Natural killer cell treated with Interleukin-12 subunit alpha and Interleukin-12 subunit beta and Interleukin-15 and Interleukin-18, amount 100 ng/mL, for 72 hours (primary cell): ENCODE results near the gene EFL1. TPM values are rescaled to one million over a fixed set of nuclear protein-coding genes. Genes with fewer than 3 reads are reported as not detected.

Source experiments
- ATAC-seq, 2 donors: fragments of 150-1000 bp; cut with Tn5 transposase in 1 of 2; sonication (Bioruptor Pico), chemical (Tn5 transposase) in 1 of 2; 2 replicates each; pipeline ENCODE4 v1.10.0; 2021
- DNase-seq: peaks from one replicate; pipeline ENCODE4 v3.0.0; 2022; ENCODE audit warnings: low spot score
- H3K27ac Mint-ChIP-seq, 2 donors: 1 replicate in 1 of 2; 2 replicates in 1 of 2; pipeline ENCODE4 v1.8.0; 2022; ENCODE audit warnings: mixed read lengths in 2 of 2, mild to moderate bottlenecking in 1 of 2, moderate library complexity in 1 of 2
- H3K27me3 Mint-ChIP-seq, 2 donors: 1 replicate in 1 of 2; 2 replicates in 1 of 2; pipeline ENCODE4 v1.8.0; 2022; ENCODE audit warnings: mixed read lengths in 2 of 2
- H3K36me3 Mint-ChIP-seq: one replicate; pipeline ENCODE4 v1.8.0; 2022; ENCODE audit warnings: mixed read lengths
- H3K4me1 Mint-ChIP-seq, 2 donors: 1 replicate in 1 of 2; 2 replicates in 1 of 2; pipeline ENCODE4 v1.8.0; 2022; ENCODE audit warnings: low read depth in 2 of 2, mixed read lengths in 2 of 2, mild to moderate bottlenecking in 1 of 2
- H3K4me3 Mint-ChIP-seq: one replicate; pipeline ENCODE4 v1.8.0; 2022; ENCODE audit warnings: mixed read lengths
- H3K9me3 Mint-ChIP-seq: 2 replicates; pipeline ENCODE4 v1.8.0; 2022; ENCODE audit warnings: mixed read lengths
- total RNA-seq, 2 donors: library from RNA; stranded (reverse); gene quantifications; one replicate each; pipeline ENCODE4 v1.2.3, GENCODE V29; 2022

Gene EFL1
- total RNA-seq, 2 donors from 2014 or later, result 23.4 to 35.6 TPM

- Mint-ChIP-seq H3K27ac (no peak overlapping the region), H3K36me3 (peaks cover 10% of the 10 kb centered on the region), H3K27me3 (no peaks in the 10 kb centered on the region), H3K9me3 (no peaks in the 10 kb centered on the region), H3K4me1 (no peaks in the 10 kb centered on the region), H3K4me3 (no peak overlapping the region)
- DNase-seq, result no peak
- ATAC-seq, result no peak
These were observed 116.0 kb downstream of the EFL1 start for GRCh38 chr15:82146576-82146975.

GRCh38 chr15:82143390-82144385 is 118.8 kb downstream of the EFL1 start:
- H3K4me3 Mint-ChIP-seq, result no peak overlapping the region
- DNase-seq, result no peak
- peaks cover 6% of the 10 kb centered on the region for H3K36me3 Mint-ChIP-seq
- H3K9me3 Mint-ChIP-seq, result no peaks in the 10 kb centered on the region
- H3K4me1 Mint-ChIP-seq, result peaks cover 5 to 6% of the 10 kb centered on the region in 2 donors
- no peak for ATAC-seq
- H3K27ac Mint-ChIP-seq, result no peak overlapping the region
- H3K27me3 Mint-ChIP-seq, result no peaks in the 10 kb centered on the region

- DNase-seq, result no peak
- Mint-ChIP-seq H3K27me3 (no peaks in the 10 kb centered on the region), H3K4me1 (peaks cover 5 to 6% of the 10 kb centered on the region in 2 donors), H3K36me3 (peaks cover 5% of the 10 kb centered on the region), H3K4me3 (no peak overlapping the region), H3K9me3 (no peaks in the 10 kb centered on the region), H3K27ac (peak overlapping the region in 1 of 2 donors; percentile 8)
- no peak for ATAC-seq
These were observed 121.6 kb downstream of the EFL1 start for GRCh38 chr15:82140886-82141285.

GRCh38 chr15:82139823-82140268 is 122.7 kb downstream of the EFL1 start:
- DNase-seq, result no peak
- Mint-ChIP-seq H3K27me3 (no peaks in the 10 kb centered on the region), H3K4me3 (no peak overlapping the region), H3K4me1 (peaks cover 5 to 6% of the 10 kb centered on the region in 2 donors), H3K27ac (peak overlapping the region in 1 of 2 donors; percentile 8), H3K9me3 (no peaks in the 10 kb centered on the region), H3K36me3 (peaks cover 5% of the 10 kb centered on the region)
- ATAC-seq, result no peak

- Mint-ChIP-seq H3K27me3 (no peaks in the 10 kb centered on the region), H3K4me1 (peaks cover 5 to 6% of the 10 kb centered on the region in 2 donors), H3K27ac (no peak overlapping the region), H3K9me3 (no peaks in the 10 kb centered on the region), H3K36me3 (peaks cover 5% of the 10 kb centered on the region), H3K4me3 (no peak overlapping the region)
- ATAC-seq, result no peak
- no peak for DNase-seq
These were observed 124.2 kb downstream of the EFL1 start for GRCh38 chr15:82138306-82138705.

GRCh38 chr15:82137261-82137660 is 125.3 kb downstream of the EFL1 start:
- Mint-ChIP-seq H3K27me3 (no peaks in the 10 kb centered on the region), H3K27ac (no peak overlapping the region)
- ATAC-seq, result no peak

GRCh38 chr15:82136120-82136519 is 126.4 kb downstream of the EFL1 start:
- H3K36me3 Mint-ChIP-seq, result peaks cover 10% of the 10 kb centered on the region
- H3K27me3 Mint-ChIP-seq, result no peaks in the 10 kb centered on the region
- peaks cover 5 to 6% of the 10 kb centered on the region in 2 donors for H3K4me1 Mint-ChIP-seq
- H3K27ac Mint-ChIP-seq, result no peak overlapping the region
- ATAC-seq, result no peak
- no peak for DNase-seq
- no peaks in the 10 kb centered on the region for H3K9me3 Mint-ChIP-seq
- H3K4me3 Mint-ChIP-seq, result no peak overlapping the region

More at GRCh38 chr15:82137261-82137660, 125.3 kb downstream of the EFL1 start:
- Mint-ChIP-seq H3K4me1 (peaks cover 5 to 6% of the 10 kb centered on the region in 2 donors), H3K4me3 (no peak overlapping the region), H3K9me3 (no peaks in the 10 kb centered on the region), H3K36me3 (peaks cover 5% of the 10 kb centered on the region)
- DNase-seq, result no peak

- H3K4me3 Mint-ChIP-seq, result no peak overlapping the region
- no peak overlapping the region for H3K27ac Mint-ChIP-seq
- no peak for ATAC-seq
- H3K9me3 Mint-ChIP-seq, result no peaks in the 10 kb centered on the region
- peaks cover 10% of the 10 kb centered on the region for H3K36me3 Mint-ChIP-seq
- DNase-seq, result no peak
- H3K4me1 Mint-ChIP-seq, result peaks cover 5 to 6% of the 10 kb centered on the region in 2 donors
- H3K27me3 Mint-ChIP-seq, result no peaks in the 10 kb centered on the region
These were observed 126.9 kb downstream of the EFL1 start for GRCh38 chr15:82135638-82136037.

- DNase-seq, result no peak
- H3K27me3 Mint-ChIP-seq, result no peaks in the 10 kb centered on the region
- H3K9me3 Mint-ChIP-seq, result no peaks in the 10 kb centered on the region
- H3K27ac Mint-ChIP-seq, result no peak overlapping the region
- H3K36me3 Mint-ChIP-seq, result peaks cover 15% of the 10 kb centered on the region
- H3K4me3 Mint-ChIP-seq, result no peak overlapping the region
- ATAC-seq, result no peak
- H3K4me1 Mint-ChIP-seq, result peaks cover 0 to 3% of the 10 kb centered on the region in 2 donors
These were observed 128.1 kb downstream of the EFL1 start for GRCh38 chr15:82134461-82134860.

- DNase-seq, result no peak
- Mint-ChIP-seq H3K36me3 (peaks cover 15% of the 10 kb centered on the region), H3K4me1 (peaks cover 8 to 10% of the 10 kb centered on the region in 2 donors), H3K9me3 (no peaks in the 10 kb centered on the region), H3K27ac (no peak overlapping the region), H3K27me3 (no peaks in the 10 kb centered on the region), H3K4me3 (no peak overlapping the region)
- no peak for ATAC-seq
These were observed 129.3 kb downstream of the EFL1 start for GRCh38 chr15:82133251-82133650.

GRCh38 chr15:82132742-82133141 is 129.8 kb downstream of the EFL1 start:
- DNase-seq, result no peak
- Mint-ChIP-seq H3K27me3 (no peaks in the 10 kb centered on the region), H3K36me3 (peaks cover 11% of the 10 kb centered on the region), H3K4me3 (no peak overlapping the region), H3K9me3 (no peaks in the 10 kb centered on the region), H3K4me1 (peaks cover 9 to 11% of the 10 kb centered on the region in 2 donors), H3K27ac (no peak overlapping the region)
- no peak for ATAC-seq

GRCh38 chr15:82132096-82132495 is 130.4 kb downstream of the EFL1 start:
- Mint-ChIP-seq H3K4me1 (peaks cover 9 to 11% of the 10 kb centered on the region in 2 donors), H3K36me3 (peaks cover 10% of the 10 kb centered on the region), H3K27ac (no peak overlapping the region), H3K9me3 (no peaks in the 10 kb centered on the region), H3K27me3 (no peaks in the 10 kb centered on the region), H3K4me3 (no peak overlapping the region)
- DNase-seq (no peak), ATAC-seq (no peak)

GRCh38 chr15:82130248-82130647 is 132.3 kb downstream of the EFL1 start:
- H3K27me3 Mint-ChIP-seq, result no peaks in the 10 kb centered on the region
- peaks cover 9 to 11% of the 10 kb centered on the region in 2 donors for H3K4me1 Mint-ChIP-seq
- no peaks in the 10 kb centered on the region for H3K9me3 Mint-ChIP-seq
- DNase-seq (no peak), ATAC-seq (no peak)
- peaks cover 10% of the 10 kb centered on the region for H3K36me3 Mint-ChIP-seq
- H3K4me3 Mint-ChIP-seq, result no peak overlapping the region
- H3K27ac Mint-ChIP-seq, result no peak overlapping the region

- Mint-ChIP-seq H3K27ac (no peak overlapping the region), H3K27me3 (no peaks in the 10 kb centered on the region), H3K4me3 (no peak overlapping the region), H3K9me3 (no peaks in the 10 kb centered on the region), H3K4me1 (peaks cover 11 to 14% of the 10 kb centered on the region in 2 donors), H3K36me3 (peaks cover 14% of the 10 kb centered on the region)
- DNase-seq, result no peak
- no peak for ATAC-seq
These were observed 132.8 kb downstream of the EFL1 start for GRCh38 chr15:82129761-82130160.
